Tibial artery (tissue), 4 donors: ENCODE results near the gene MSL1.

Experiments
- DNase-seq, 2 donors: peaks; one replicate each; pipeline ENCODE4 v3.0.0-alpha.2; 2019
- H3K27ac ChIP-seq, 2 donors: fragments of 200-600 bp; sonication (generic) in 1 of 2; 1 replicate in 1 of 2; 2 replicates in 1 of 2; pipeline ENCODE4 v1.5.1; 2018 to 2019; ENCODE audit warnings: mild to moderate bottlenecking in 1 of 2
- H3K27me3 ChIP-seq, 2 donors: fragments of 200-600 bp; sonication (generic) in 1 of 2; one replicate each; pipeline versions ENCODE4 v1.5.1 to v1.6.0; 2016 to 2019
- H3K36me3 ChIP-seq, 3 donors: fragments of 200-600 bp; sonication (generic) in 2 of 3; one replicate each; pipeline ENCODE4 v1.5.1; 2016 to 2019; ENCODE audit warnings: mild to moderate bottlenecking in 2 of 3
- H3K4me1 ChIP-seq, 4 donors: fragments of 200-600 bp; sonication (generic) in 2 of 4; 1 replicate in 3 of 4; 2 replicates in 1 of 4; pipeline ENCODE4 v1.5.1; 2016 to 2019
- H3K4me3 ChIP-seq, 2 donors: fragments of 200-600 bp; sonication (generic) in 1 of 2; 1 replicate in 1 of 2; 2 replicates in 1 of 2; pipeline ENCODE4 v1.5.1; 2018 to 2019; ENCODE audit warnings: mild to moderate bottlenecking in 2 of 2
- H3K9me3 ChIP-seq, 3 donors: fragments of 200-600 bp; sonication (generic) in 1 of 3; one replicate each; pipeline ENCODE4 v1.5.1; 2016 to 2019
- intact Hi-C: fragments of 100-400 bp; cut with DNase I; formaldehyde crosslinking; loops from one replicate; pipeline ENCODE4 v1.15.0; 2023; ENCODE audit warnings: low total_unique reads
- TF ChIP-seq, protein P1 (sequence below), 2 experiments: fragments of 200-600 bp in 1 of 2; fragments of 450-650 bp in 1 of 2; IDR thresholded peaks; one replicate each; pipeline ENCODE4 v1.5.1; 2017 to 2019; ENCODE audit warnings: antibody characterized with exemption in 2 of 2, mild to moderate bottlenecking in 1 of 2, moderate library complexity in 1 of 2

The MSL1 gene

DNA sequence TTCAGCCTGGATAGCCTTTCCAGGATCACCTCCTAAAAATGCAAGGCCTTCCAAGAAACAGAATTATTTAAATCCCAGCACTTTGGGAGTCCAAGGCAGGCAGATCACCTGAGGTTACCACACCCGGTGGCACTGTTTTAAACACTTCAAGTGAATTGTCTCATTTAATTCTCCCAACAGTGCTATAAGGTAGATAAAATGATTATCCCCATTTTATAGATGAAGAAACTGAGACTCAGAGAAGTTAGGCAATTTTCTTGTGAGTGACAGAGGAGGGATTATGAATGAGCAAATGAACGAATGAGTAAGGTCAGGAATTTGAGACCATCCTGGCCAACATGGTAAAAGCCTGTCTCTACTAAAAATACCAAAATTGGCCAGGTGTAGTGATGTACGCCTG is 42.2 kb upstream of the MSL1 start:
- Histone ChIP-seq H3K27me3 (no peaks in the 10 kb centered on the region), H3K4me1 (peaks cover 9 to 50% (median 29%) of the 10 kb centered on the region in 4 donors), H3K4me3 (no peak overlapping the region), H3K9me3 (no peaks in the 10 kb centered on the region), H3K27ac (peak overlapping the region; percentile 10 to 24), H3K36me3 (peaks cover 28 to 78% (median 48%) of the 10 kb centered on the region in 3 donors)
- DNase-seq: no peak
- intact Hi-C loops: no loop called here
- TF ChIP-seq, protein P1, sequence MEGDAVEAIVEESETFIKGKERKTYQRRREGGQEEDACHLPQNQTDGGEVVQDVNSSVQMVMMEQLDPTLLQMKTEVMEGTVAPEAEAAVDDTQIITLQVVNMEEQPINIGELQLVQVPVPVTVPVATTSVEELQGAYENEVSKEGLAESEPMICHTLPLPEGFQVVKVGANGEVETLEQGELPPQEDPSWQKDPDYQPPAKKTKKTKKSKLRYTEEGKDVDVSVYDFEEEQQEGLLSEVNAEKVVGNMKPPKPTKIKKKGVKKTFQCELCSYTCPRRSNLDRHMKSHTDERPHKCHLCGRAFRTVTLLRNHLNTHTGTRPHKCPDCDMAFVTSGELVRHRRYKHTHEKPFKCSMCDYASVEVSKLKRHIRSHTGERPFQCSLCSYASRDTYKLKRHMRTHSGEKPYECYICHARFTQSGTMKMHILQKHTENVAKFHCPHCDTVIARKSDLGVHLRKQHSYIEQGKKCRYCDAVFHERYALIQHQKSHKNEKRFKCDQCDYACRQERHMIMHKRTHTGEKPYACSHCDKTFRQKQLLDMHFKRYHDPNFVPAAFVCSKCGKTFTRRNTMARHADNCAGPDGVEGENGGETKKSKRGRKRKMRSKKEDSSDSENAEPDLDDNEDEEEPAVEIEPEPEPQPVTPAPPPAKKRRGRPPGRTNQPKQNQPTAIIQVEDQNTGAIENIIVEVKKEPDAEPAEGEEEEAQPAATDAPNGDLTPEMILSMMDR (IDR thresholded peaks at IDR 0.05): no peak

DNA sequence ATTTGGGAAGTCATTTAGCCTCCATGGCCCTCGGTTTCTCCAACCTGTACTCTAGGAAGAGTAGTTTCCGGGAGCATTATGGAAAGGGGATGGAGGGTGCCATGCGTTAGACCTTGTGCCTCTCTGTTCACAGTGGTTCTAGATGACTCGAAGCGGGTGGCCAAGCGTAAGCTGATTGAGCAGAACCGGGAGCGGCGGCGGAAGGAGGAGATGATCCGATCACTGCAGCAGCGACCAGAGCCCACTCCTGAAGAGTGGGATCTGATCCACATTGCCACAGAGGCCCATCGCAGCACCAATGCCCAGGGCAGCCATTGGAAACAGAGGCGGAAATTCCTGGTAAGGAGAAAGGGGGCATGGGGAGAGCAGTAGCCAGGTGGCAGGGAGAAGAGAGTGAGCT is 37.3 kb upstream of the MSL1 start:
- H3K27ac ChIP-seq: no peak overlapping the region
- peaks cover 63 to 90% (median 83%) of the 10 kb centered on the region in 3 donors for H3K36me3 ChIP-seq
- TF ChIP-seq, protein P1 (IDR thresholded peaks at IDR 0.05): no peak

DNA sequence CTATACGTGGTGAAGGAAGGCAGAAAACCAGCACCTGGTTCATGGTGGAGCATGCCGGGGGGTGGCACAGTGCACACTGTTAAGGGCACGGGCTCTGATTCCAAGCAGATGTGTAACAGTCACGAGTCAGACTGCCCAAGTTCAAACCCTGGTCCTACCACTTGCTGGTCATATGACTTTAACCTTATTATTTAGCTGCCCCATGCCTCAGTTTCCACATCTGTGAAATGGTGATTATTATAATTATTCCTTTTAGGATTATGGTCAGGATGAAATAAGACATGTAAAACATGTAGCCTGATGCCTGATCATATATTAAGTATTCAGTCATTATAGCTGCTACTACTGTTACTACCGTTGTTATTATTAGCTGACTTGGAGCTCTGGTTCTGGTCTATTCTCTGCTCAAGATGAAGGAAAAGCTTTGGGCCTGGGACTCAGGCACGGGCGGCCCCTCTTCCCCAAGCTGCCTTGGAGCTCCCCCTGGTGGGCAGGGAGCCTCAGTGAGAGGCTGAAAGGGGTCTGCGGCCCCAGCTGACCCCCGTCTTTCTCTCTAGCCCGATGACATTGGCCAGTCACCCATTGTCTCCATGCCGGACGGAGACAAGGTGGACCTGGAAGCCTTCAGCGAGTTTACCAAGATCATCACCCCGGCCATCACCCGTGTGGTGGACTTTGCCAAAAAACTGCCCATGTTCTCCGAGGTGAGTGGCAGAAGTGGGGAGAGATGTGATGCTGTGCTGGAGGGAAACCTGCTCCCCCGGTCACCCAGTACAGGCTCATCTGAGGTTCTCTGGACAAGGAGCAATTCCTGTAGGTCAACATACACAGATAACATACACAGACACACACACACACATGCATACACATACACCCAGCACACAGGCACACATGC is 35.4 kb upstream of the MSL1 start:
- peak overlapping the region in 1 of 2 donors; percentile 42 for H3K27ac ChIP-seq
- peaks cover 0 to 42% (median 11%) of the 10 kb centered on the region in 4 donors for H3K4me1 ChIP-seq
- peak; percentile 54 to 70 for DNase-seq
- no peaks in the 10 kb centered on the region for H3K9me3 ChIP-seq
- TF ChIP-seq, protein P1 (IDR thresholded peaks at IDR 0.05): peak; percentile 86 to 88
- no peak overlapping the region for H3K4me3 ChIP-seq
- no peaks in the 10 kb centered on the region for H3K27me3 ChIP-seq
- intact Hi-C loops: no loop called here
- peaks cover 70 to 91% (median 76%) of the 10 kb centered on the region in 3 donors for H3K36me3 ChIP-seq

More for the DNA sequence above, 37.3 kb upstream of the MSL1 start:
- intact Hi-C loops: no loop called here
- Histone ChIP-seq H3K4me3 (no peak overlapping the region), H3K27me3 (no peaks in the 10 kb centered on the region), H3K9me3 (no peaks in the 10 kb centered on the region), H3K4me1 (peaks cover 0 to 23% (median 5%) of the 10 kb centered on the region in 4 donors)
- no peak for DNase-seq

DNA sequence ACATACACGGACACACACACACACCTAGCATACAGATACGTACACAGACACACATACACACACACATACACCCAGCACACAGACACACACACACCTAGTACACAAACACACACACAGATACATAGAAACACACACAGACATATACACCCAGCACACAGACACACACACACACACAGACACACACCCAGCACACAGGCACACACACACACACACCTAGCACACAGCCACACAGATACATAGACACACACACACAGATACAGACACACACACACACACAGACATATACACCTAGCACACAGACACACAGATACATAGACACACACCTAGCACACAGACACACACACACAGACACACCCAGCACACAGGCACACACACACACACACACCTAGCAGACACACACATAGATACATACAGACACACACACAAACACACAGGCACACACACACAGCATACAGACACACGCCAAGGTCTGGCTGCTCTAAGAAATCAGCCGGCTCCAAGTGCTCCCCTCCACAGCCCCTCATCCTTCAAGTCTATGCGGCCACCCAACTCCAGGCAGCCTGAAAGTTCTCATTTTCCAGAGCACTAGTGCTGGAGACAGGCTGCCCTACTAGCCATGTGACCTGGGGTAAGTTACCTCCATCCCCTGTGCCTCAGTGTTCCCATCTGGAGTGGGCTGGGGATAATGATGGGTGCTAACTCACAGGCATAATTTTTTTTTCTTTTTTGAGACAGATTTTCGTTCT is 34.5 kb upstream of the MSL1 start:
- Histone ChIP-seq H3K27me3 (no peaks in the 10 kb centered on the region), H3K27ac (peak overlapping the region in 1 of 2 donors; percentile 42), H3K9me3 (no peaks in the 10 kb centered on the region), H3K36me3 (peaks cover 70 to 95% (median 74%) of the 10 kb centered on the region in 3 donors), H3K4me3 (no peak overlapping the region), H3K4me1 (peaks cover 0 to 50% (median 18%) of the 10 kb centered on the region in 4 donors)
- DNase-seq: peak in 1 of 2 donors; percentile 18
- intact Hi-C loops: no loop called here
- TF ChIP-seq, protein P1 (IDR thresholded peaks at IDR 0.05): no peak

DNA sequence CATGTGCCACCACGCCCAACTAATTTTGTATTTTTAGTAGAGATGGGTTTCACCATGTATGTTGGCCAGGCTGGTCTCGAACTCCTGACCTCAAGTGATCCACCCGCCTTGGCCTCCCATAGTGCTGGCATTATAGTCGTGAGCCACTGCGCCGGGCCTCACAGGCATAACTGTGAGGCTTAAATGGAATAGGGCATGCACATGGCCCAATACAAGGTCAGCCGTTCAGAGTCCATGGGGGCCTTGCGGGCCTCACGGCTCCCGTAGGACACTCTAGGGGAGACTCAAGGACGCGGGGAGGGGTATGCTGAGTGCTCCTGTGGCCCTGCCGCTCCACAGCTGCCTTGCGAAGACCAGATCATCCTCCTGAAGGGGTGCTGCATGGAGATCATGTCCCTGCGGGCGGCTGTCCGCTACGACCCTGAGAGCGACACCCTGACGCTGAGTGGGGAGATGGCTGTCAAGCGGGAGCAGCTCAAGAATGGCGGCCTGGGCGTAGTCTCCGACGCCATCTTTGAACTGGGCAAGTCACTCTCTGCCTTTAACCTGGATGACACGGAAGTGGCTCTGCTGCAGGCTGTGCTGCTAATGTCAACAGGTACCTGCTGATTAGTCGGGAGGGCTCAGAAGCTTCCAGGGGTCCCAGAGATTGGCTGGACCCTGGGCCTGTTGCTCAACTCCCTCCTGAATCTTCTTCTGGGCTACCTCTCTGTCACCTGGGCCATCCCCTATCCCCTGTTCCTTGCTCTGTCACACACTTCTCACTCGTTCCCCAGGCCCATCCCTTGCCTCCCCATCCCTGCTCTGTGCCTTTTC is 33.7 kb upstream of the MSL1 start:
- no peak for DNase-seq
- peaks cover 0 to 55% (median 27%) of the 10 kb centered on the region in 4 donors for H3K4me1 ChIP-seq
- intact Hi-C loops: no loop called here

More for the DNA sequence above, 33.7 kb upstream of the MSL1 start:
- H3K27me3 ChIP-seq: no peaks in the 10 kb centered on the region
- TF ChIP-seq, protein P1 (IDR thresholded peaks at IDR 0.05): no peak
- H3K27ac ChIP-seq: no peak overlapping the region
- H3K9me3 ChIP-seq: no peaks in the 10 kb centered on the region
- peaks cover 79 to 100% (median 81%) of the 10 kb centered on the region in 3 donors for H3K36me3 ChIP-seq
- H3K4me3 ChIP-seq: no peak overlapping the region
